Chondrocyte (in vitro differentiated cells): ENCODE data around the gene RABIF. TPM values are rescaled to one million over a fixed set of nuclear protein-coding genes. Genes with fewer than 3 reads are reported as not detected.
"Not testable (repeated sequence)": the region's sequence is repeated elsewhere in the genome, so short reads cannot be mapped to it uniquely, and the experiment has no call there.

Experiments
- DNase-seq: peaks from one replicate; pipeline ENCODE4 v3.0.0; 2021; ENCODE audit warnings: mixed read lengths, low spot score
- H3K27ac Mint-ChIP-seq: one replicate; pipeline ENCODE4 v1.8.0; 2021; ENCODE audit warnings: mild to moderate bottlenecking, moderate library complexity, mixed read lengths; ENCODE audit not compliant: unreplicated experiment
- H3K27me3 Mint-ChIP-seq: 2 replicates; pipeline ENCODE4 v1.8.0; 2021; ENCODE audit warnings: low read depth, mixed read lengths
- H3K36me3 Mint-ChIP-seq: 2 replicates; pipeline ENCODE4 v1.8.0; 2021; ENCODE audit warnings: low read depth, mixed read lengths
- H3K4me1 Mint-ChIP-seq: 2 replicates; pipeline ENCODE4 v1.8.0; 2021; ENCODE audit warnings: low read depth, mild to moderate bottlenecking, mixed read lengths
- H3K4me3 Mint-ChIP-seq: one replicate; pipeline ENCODE4 v1.8.0; 2021; ENCODE audit warnings: mild to moderate bottlenecking, moderate library complexity, mixed read lengths; ENCODE audit not compliant: unreplicated experiment
- H3K9me3 Mint-ChIP-seq: 2 replicates; pipeline ENCODE4 v1.8.0; 2021; ENCODE audit warnings: low read depth, mixed read lengths
- CTCF ChIP-seq: fragments of 200-600 bp; sonication (generic); IDR thresholded peaks from 2 replicates; pipeline ENCODE4 v1.5.0; 2021; ENCODE audit warnings: antibody characterized with exemption, mild to moderate bottlenecking, moderate library complexity
- long read RNA-seq: library from polyadenylated mRNA; stranded (forward); transcript quantifications from one replicate; pipeline ENCODE4 v2.0.0, GENCODE V29; 2021
- total RNA-seq: library from RNA; stranded (reverse); gene quantifications from 3 replicates; pipeline ENCODE4 v1.2.1, GENCODE V29; 2021

RABIF gene
- 14.6 to 16.4 TPM (median 15.3 TPM) in 3 replicates for total RNA-seq
- long read RNA-seq, transcript RABIF-201 (2 exons, 2,430 nt) = major isoform, 48 of 51 reads
- long read RNA-seq, partial matches to known transcripts = 0 of 51 reads
- long read RNA-seq, other reads (novel, unspliced or antisense) = 3 of 51 reads

- Mint-ChIP-seq H3K36me3 (peaks cover 12% of the 10 kb centered on the region), H3K9me3 (no peaks in the 10 kb centered on the region), H3K27me3 (no peaks in the 10 kb centered on the region), H3K4me1 (peaks cover 15% of the 10 kb centered on the region), H3K27ac (peak within 1 kb of the TSS; percentile 90), H3K4me3 (peak within 1 kb of the TSS; percentile 89)
- peak; percentile 69 for TF ChIP-seq CTCF
- DNase-seq = peak; percentile 98
Observed at GRCh38 chr1:202888531-202889360, at the start of gene RABIF. TSS of gene RABIF (minus strand) at chr1:202889149. CDS start at chr1:202889098, 51 bp downstream.

- no peak for DNase-seq
- TF ChIP-seq CTCF = no peak
- Mint-ChIP-seq H3K9me3 (peaks cover 5% of the 10 kb centered on the region), H3K4me1 (no peaks in the 10 kb centered on the region), H3K27ac (no peak overlapping the region), H3K27me3 (peaks cover 13% of the 10 kb centered on the region), H3K36me3 (peaks cover 25% of the 10 kb centered on the region), H3K4me3 (no peak overlapping the region)
Observed at GRCh38 chr1:202938287-202938925, 49.5 kb upstream of the RABIF start.

GRCh38 chr1:202936409-202936808, 47.5 kb upstream of the RABIF start:
- H3K27ac Mint-ChIP-seq, H3K4me1 Mint-ChIP-seq, H3K4me3 Mint-ChIP-seq, DNase-seq: not testable (repeated sequence)
- peaks cover 15% of the 10 kb centered on the region for H3K36me3 Mint-ChIP-seq
- peaks cover 15% of the 10 kb centered on the region for H3K9me3 Mint-ChIP-seq
- H3K27me3 Mint-ChIP-seq = peaks cover 15% of the 10 kb centered on the region

- no peak for DNase-seq
- H3K36me3 Mint-ChIP-seq = peaks cover 10% of the 10 kb centered on the region
- no peaks in the 10 kb centered on the region for H3K4me1 Mint-ChIP-seq
- no peak for TF ChIP-seq CTCF
- no peak overlapping the region for H3K4me3 Mint-ChIP-seq
- H3K9me3 Mint-ChIP-seq = peaks cover 15% of the 10 kb centered on the region
- no peak overlapping the region for H3K27ac Mint-ChIP-seq
- H3K27me3 Mint-ChIP-seq = peaks cover 15% of the 10 kb centered on the region
Observed at GRCh38 chr1:202935844-202936243, 46.9 kb upstream of the RABIF start.

GRCh38 chr1:202934755-202935154, 45.8 kb upstream of the RABIF start:
- H3K27me3 Mint-ChIP-seq = peaks cover 15% of the 10 kb centered on the region
- H3K27ac Mint-ChIP-seq = no peak overlapping the region
- DNase-seq = no peak
- H3K36me3 Mint-ChIP-seq = peaks cover 5% of the 10 kb centered on the region
- no peak overlapping the region for H3K4me3 Mint-ChIP-seq
- H3K4me1 Mint-ChIP-seq = no peaks in the 10 kb centered on the region
- TF ChIP-seq CTCF = no peak
- H3K9me3 Mint-ChIP-seq = peaks cover 15% of the 10 kb centered on the region
